GM12891 (cell line): ENCODE data around the gene MDM2.
A peak's percentile ranks its signal among the peaks of the same experiment; 100 is the strongest.

ENCODE experiments used
- DNase-seq: peaks from one replicate; pipeline ENCODE4 v3.0.0; 2011; ENCODE audit warnings: low spot score; ENCODE audit not compliant: insufficient read length
- FAIRE-seq: peaks from 2 replicates; lab custom pipeline; 2011; peaks lifted over from hg19 to GRCh38; lab: Jason Lieb, UNC
- PAX5 ChIP-seq: IDR thresholded peaks from 2 replicates; pipeline ENCODE4 v1.6.1; 2011; ENCODE audit warnings: low read length, moderate library complexity, mild to moderate bottlenecking; ENCODE audit not compliant: insufficient read depth, severe bottlenecking
- POLR2A ChIP-seq: IDR thresholded peaks from 2 replicates; pipeline ENCODE4 v1.6.1; 2011; ENCODE audit warnings: low read depth, low read length, control low read depth
- POLR2AphosphoS5 ChIP-seq: IDR thresholded peaks from 2 replicates; pipeline ENCODE4 v1.6.1; 2011; ENCODE audit warnings: low read depth, low read length, control low read depth
- POU2F2 ChIP-seq: IDR thresholded peaks from 2 replicates; pipeline ENCODE4 v1.6.1; 2011; ENCODE audit warnings: low read depth, mild to moderate bottlenecking, control low read depth, low read length, moderate library complexity
- SPI1 ChIP-seq: IDR thresholded peaks from 2 replicates; pipeline ENCODE4 v1.6.1; 2011; ENCODE audit warnings: low read depth, low read length, control low read depth
- TAF1 ChIP-seq: IDR thresholded peaks from 2 replicates; pipeline ENCODE4 v1.6.1; 2011; ENCODE audit warnings: low read depth, low read length, control low read depth

Gene MDM2

DNA sequence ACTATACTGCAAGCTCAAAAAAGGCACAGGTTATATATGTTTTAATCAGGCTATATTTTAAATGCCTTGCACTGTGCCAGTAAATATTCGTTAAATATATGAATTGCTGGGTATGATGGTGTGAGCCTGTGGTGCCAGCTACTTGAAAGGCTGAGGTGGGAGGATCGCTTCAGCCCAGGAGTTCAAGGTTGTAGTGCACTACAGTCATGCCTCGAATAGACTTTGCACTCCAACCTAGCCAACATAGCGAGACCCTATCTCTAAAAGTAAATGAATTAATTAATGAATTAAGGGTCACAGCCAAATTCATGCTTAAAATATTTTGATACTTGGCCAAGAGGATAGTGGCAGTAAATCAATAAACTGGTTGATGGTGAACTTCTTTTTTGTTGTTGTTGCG, 22.2 kb upstream of the MDM2 start:
- no peak for TF ChIP-seq PAX5
- TF ChIP-seq SPI1, result no peak
- no peak for TF ChIP-seq TAF1
- no peak for TF ChIP-seq POLR2AphosphoS5
- TF ChIP-seq POLR2A, result no peak
- no peak for TF ChIP-seq POU2F2
- FAIRE-seq (no peak), DNase-seq (no peak)

DNA sequence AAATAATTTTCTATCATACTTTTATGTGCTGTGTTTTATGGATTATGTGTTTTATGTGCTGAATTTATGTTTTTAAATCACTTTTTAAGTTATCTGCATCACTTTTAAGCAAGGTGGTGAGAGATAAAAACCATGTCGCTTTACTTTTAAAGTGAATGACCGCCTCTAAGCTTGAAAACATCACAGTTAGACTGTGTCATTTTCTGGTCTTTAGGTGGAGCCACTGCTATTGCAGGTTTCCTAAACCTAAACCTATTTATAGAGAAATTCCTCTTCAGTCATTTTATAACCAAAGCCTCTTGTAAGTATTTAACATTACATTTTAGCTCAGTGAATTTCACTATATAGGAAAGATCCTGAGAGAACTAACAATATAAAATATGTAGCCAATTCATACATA, 21.0 kb upstream of the MDM2 start:
- no peak for DNase-seq
- TF ChIP-seq PAX5 (no peak), POLR2AphosphoS5 (no peak), POU2F2 (no peak), POLR2A (no peak), SPI1 (no peak), TAF1 (no peak)
- FAIRE-seq, result no peak

DNA sequence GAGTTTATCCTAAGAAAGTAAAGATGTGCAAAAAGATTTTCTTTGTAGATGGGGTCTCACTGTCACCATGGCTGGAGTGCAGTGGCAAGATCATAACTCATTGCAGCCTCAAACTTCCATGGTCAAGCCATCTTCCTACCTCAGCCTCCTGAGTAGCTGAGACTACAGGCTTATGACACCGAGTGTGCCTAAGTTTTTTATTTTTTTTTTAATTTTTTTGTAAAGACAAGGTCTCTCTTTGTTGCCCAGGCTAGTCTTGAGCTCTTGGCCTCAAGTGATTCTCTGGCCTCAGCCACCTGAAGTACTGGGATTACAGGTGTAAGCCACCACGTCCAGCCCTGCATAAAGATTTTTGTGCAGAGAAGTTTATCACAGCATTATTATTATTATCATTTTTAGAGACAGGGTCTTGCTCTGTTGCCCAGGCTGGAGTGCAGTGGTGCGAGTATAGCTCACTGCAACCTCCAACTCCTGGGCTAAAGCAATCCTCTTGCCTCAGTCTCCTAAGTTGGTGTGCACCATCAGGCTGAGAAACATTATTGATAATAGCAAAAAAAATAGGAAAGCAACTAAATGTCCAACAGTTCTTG, 19.3 kb upstream of the MDM2 start:
- no peak for TF ChIP-seq POLR2A
- no peak for TF ChIP-seq TAF1
- no peak for TF ChIP-seq POU2F2
- no peak for DNase-seq
- no peak for FAIRE-seq

DNA sequence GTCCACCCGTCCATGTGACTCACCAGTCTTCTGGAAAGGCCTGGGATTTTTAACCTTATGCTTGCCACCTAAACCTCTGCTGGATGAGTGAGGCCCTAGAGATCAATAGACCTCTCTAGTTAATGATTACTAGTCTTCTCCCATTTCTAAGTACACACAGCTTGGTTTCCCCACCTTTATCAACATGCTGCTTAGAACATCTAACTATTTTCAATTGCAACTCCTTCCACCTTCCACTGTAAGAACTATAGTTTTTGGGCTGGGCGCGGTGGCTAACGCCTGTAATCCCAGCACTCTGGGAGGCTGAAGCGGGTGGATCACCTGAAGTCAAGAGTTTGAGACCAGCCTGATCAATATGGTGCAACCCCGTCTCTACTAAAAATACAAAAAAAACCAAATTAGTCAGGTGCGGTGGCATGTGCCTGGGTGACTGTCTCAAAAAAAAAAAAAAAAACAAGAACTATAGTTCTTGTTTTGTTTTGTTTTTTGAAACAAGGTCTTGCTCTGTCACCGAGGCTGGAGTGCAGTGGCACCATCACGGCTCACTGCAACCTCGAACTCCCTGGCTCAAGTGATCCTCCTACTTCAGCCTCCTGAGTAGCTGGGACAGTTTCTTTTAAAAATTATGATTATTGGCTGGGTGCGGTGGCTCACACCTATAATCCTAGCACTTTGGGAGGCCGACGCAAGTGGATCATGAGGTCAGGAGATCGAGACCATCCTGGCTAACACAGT, 18.7 kb upstream of the MDM2 start:
- DNase-seq (no peak), FAIRE-seq (no peak)
- TF ChIP-seq POLR2A (no peak), SPI1 (no peak), TAF1 (no peak), PAX5 (no peak), POLR2AphosphoS5 (no peak), POU2F2 (no peak)

DNA sequence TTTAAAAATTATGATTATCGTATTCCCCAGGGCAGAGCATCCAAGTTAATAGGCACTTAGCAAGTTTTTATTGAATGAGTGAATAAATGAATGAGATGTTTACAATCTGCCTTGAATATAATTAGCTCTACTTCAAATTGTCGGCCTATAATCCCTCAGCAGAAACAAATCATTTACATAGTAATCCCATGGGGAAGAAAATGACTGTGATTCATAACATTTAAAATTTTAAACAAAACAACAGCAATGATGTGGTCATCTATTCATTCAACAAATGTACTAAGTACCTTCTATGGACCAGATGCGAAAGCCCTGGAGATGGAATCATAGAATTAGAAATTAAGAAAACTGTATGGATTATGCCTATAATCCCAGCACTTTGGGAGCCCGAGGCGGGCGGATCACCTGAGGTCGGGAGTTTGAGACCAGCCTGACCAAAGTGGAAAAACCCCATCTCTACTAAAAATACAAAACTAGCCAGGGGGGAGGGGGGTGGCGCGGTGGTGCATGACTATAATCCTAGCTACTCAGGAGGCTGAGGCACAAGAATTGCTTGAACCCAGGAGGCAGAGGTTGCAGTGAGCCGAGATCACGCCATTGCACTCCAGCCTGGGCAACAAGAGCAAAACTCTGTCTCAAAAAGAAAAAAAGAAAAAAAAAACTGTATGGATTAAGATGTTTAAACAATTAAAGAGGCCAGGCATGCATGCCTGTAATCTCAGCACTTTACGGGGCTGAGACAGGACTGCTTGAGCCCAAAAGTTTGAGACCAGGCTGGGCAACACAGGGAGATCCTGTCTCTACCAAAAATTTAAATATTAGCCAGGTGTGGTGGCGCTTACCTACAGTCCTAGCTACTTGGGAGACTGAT, 17.7 kb upstream of the MDM2 start:
- FAIRE-seq (no peak), DNase-seq (no peak)
- TF ChIP-seq TAF1 (no peak), POLR2AphosphoS5 (no peak)

DNA sequence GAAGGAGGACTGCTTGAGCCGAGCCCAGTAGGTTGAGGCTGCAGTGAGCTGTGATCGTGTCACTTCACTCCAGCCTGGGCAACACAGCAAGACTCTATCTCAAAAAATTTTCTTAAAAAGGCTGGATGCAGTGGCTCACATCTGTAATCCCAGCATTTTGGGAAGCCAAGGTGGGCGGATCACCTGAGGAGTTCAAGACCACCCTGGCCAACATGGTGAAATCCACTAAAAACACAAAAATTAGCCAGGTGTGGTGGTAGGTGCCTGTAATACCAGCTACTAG, 17.1 kb upstream of the MDM2 start:
- TF ChIP-seq POLR2A, result no peak
- TF ChIP-seq POU2F2, result no peak
- TF ChIP-seq POLR2AphosphoS5, result no peak
- TF ChIP-seq SPI1, result no peak
- TF ChIP-seq PAX5, result no peak
- TF ChIP-seq TAF1, result no peak
- FAIRE-seq, result no peak
- DNase-seq, result no peak

DNA sequence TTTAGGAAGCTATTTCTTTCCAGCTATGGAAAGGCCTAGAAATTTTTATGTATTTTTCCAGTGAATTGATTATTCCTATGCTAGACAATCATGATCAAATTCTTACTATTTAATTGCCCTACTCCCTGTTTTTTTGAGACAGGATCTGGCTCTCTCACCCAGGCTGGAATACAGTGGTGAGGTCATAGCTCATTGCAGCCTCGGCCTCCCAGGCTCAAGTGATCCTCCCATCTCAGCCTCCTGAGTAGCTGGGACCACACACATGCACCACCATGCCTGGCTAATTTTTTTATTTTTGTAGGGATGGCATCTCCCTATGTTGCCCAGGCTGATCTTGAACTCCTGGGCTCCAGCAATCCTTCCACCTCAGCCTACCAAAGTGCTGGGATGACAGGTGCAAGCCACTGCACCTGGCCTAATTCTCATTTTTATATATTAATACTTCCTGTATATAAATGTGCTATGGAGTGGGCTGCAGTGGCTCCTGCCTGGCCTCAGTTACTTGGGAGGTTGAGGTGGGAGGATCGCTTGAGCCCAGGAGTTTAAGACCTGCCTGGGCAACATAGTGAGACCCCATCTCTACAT, 16.0 kb upstream of the MDM2 start:
- no peak for FAIRE-seq
- DNase-seq, result no peak
- TF ChIP-seq POLR2AphosphoS5 (no peak), TAF1 (no peak), POU2F2 (no peak), PAX5 (no peak), POLR2A (no peak)

DNA sequence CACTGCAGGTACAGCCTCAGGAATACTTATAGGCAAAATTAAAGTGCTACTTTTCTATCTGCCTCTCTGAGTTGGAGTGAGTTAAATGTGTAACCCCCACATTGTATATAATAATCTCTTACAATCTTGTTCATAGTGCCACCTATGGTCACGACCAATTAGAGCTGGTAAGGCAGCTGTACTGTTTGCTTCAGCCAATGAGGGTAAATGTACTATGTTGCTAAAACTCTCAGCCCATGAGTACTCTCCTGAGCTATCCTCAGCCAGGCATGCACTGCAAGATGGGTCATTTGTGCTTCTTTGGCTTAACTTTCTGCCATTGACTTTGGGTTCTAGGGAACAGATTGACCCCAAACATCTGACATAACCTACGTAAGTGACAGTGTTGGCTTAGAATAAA, 15.0 kb upstream of the MDM2 start:
- TF ChIP-seq POLR2AphosphoS5, result no peak
- TF ChIP-seq TAF1, result no peak
- FAIRE-seq (peak; percentile 59), DNase-seq (peak; percentile 56)

DNA sequence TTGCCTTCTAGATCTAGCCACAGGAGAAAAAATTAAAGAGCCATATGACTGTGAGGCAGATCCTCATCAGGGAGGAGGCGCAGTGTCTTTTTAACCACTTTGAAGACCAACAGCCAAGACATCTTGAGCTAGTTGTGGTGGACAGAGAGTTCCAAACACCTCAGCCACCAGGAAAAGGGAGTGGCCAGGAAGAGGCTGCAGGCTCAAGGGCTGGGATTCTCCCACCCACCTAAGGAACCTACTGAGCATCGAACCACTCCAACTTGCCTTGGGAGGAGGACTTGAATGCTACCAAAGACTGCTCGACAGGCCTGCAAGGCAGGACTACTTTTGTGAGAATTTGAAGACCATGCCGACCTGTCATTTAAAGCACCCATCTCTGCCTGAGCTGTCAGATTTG, 14.5 kb upstream of the MDM2 start:
- no peak for FAIRE-seq
- DNase-seq, result no peak
- no peak for TF ChIP-seq POLR2AphosphoS5
- no peak for TF ChIP-seq TAF1
- no peak for TF ChIP-seq PAX5
- TF ChIP-seq SPI1, result no peak
- TF ChIP-seq POU2F2, result no peak
- TF ChIP-seq POLR2A, result no peak

DNA sequence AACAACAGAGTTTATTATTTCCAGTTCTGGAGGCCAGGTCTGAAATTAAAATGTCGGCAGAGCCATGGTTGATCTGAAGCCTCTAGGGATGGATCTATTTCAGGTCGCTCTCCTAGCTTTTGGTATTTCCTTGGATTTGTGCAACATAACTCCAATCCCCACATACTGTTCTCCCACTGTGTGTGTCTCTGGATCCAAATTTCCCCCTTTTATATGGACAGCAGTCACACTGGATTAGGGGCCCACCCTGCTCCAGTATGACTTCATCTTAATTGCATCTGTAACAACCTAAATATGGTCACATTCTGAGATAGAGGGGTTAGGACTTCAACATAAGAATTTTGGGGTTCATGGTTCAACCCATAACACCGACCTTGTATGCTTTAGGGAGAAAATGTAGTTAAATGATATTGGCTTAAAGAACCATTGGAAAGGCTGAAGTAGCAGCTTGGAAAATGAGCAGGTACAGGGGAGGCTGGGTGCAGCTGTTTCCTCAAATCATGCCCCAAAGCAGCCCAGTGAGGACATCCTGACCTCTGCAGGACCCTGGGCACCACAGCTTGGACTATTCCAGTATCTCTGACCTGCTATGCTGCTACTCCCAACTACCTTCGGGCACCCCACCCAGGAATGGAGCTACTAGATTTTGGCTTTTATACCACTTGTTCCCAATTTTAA, 13.9 kb upstream of the MDM2 start:
- no peak for TF ChIP-seq TAF1
- no peak for TF ChIP-seq POLR2A
- TF ChIP-seq PAX5, result no peak
- no peak for TF ChIP-seq SPI1
- TF ChIP-seq POU2F2, result no peak
- TF ChIP-seq POLR2AphosphoS5, result no peak
- FAIRE-seq (no peak), DNase-seq (no peak)
